Ectodermal cell (in vitro differentiated cells): ENCODE results near the gene PSD2.
A peak's percentile ranks its signal among the peaks of the same experiment; 100 is the strongest.

ENCODE experiments used
- H3K27ac ChIP-seq: 2 replicates; pipeline ENCODE4 v1.7.0; 2013; ENCODE audit warnings: mild to moderate bottlenecking, low read depth, low read length; ENCODE audit not compliant: insufficient read depth, poor library complexity, severe bottlenecking
- H3K27me3 ChIP-seq: 2 replicates; pipeline ENCODE4 v1.7.0; 2013; ENCODE audit warnings: mild to moderate bottlenecking, low read length; ENCODE audit not compliant: insufficient read depth, control insufficient read depth, poor library complexity, severe bottlenecking
- H3K36me3 ChIP-seq: one replicate; pipeline ENCODE4 v1.7.0; 2013; ENCODE audit warnings: low read length; ENCODE audit not compliant: control insufficient read depth, insufficient read depth
- H3K4me1 ChIP-seq: one replicate; pipeline ENCODE4 v1.7.0; 2013; ENCODE audit warnings: low read length; ENCODE audit not compliant: control insufficient read depth, insufficient read depth
- H3K4me3 ChIP-seq: 2 replicates; pipeline ENCODE4 v1.7.0; 2013; ENCODE audit warnings: low read depth, low read length, control low read depth; ENCODE audit not compliant: insufficient read depth
- H3K9me3 ChIP-seq: 2 replicates; pipeline ENCODE4 v1.7.0; 2013; ENCODE audit warnings: mild to moderate bottlenecking, low read length, moderate library complexity; ENCODE audit not compliant: control insufficient read depth
- WGBS, 2 experiments: methylation state at CpG; one replicate each; pipeline ENCODE4 v1.1.7; 2013; ENCODE audit warnings: missing lambda C conversion rate in 2 of 2; 5-methylcytosine and 5-hydroxymethylcytosine counted together

Gene PSD2

GRCh38 chr5:139847091-139847490 is 51.5 kb downstream of the PSD2 start:
- no peaks in the 10 kb centered on the region for H3K4me1 ChIP-seq
- H3K9me3 ChIP-seq, result no peaks in the 10 kb centered on the region
- H3K36me3 ChIP-seq, result no peaks in the 10 kb centered on the region
- H3K27ac ChIP-seq, result no peak overlapping the region
- H3K4me3 ChIP-seq, result no peak overlapping the region
- 51 to 53% methylated on average over 9 of the region's 10 CpGs for WGBS, 2 experiments
- H3K27me3 ChIP-seq, result peaks cover 59% of the 10 kb centered on the region

DNA sequence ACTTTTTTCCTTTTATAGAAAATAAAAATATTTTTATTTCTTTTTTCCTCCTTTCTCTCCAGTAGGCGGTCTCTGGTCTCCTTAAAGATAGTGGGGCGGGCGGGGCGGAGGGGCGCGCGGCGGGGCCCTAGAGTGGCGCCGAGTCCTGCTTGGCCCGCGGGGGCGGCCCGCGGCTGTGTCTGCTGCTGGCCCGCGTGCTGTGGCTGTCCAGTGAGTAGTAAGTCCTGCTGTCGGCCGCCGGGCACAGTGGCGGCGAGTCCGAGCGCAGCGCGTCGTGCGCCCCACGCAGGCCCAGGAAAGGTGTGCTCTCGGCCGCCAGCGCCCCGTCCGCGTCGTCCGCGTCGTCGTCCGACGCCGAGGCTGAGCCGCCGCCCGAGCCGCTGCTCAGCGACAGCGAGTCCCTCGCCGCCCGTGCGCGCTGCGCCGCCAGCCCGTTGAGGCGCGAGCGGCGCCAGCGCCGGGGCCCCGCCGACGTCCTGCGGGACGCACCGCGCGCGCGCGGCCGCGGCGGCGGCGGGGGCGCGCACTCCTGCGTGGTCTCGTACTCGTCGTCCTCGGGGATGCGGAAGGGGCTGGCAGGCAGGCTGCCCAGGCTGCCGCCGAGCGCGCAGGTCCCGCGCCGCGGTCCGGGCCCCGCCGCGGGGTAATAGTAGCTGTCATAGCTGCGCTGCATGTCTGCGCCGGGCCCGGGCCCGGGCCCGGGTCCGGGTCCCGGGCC is 52.3 kb downstream of the PSD2 start:
- no peaks in the 10 kb centered on the region for H3K36me3 ChIP-seq
- WGBS, 2 experiments, result 1% methylated on average over 107 of the region's 107 CpGs
- H3K4me1 ChIP-seq, result no peaks in the 10 kb centered on the region
- peak overlapping the region; percentile 43 for H3K4me3 ChIP-seq
- no peak overlapping the region for H3K27ac ChIP-seq
- no peaks in the 10 kb centered on the region for H3K9me3 ChIP-seq
- H3K27me3 ChIP-seq, result peaks cover 59% of the 10 kb centered on the region

DNA sequence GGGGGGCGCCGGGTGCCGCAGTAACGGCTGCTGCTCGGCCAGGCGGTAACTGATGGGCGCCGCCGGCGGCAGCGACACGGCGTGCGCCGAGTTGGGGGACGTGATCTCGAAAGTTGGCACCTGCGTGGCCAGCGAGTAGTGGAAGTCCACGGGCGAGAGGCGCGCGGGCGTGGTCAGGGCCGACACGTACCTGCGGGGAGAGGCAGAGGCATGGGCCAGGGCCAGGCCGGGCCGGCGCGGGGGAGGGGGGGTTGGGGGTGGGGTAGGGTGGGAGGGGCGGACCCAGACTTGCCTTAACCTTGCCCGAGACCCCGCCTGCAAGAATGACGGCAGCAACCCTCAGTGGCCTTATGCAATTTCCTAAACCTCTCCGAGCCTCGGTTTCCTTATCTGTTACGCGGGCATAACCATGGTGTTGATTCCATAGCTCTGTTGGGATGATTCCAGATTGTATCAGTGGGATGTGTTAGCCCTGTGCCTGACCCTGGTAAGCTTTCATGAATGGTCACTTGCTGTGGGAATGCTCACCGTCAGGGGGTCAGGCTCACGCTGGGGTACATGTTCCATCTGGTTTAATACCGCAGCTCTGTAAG is 53.0 kb downstream of the PSD2 start:
- H3K4me3 ChIP-seq, result peak overlapping the region; percentile 43
- no peak overlapping the region for H3K27ac ChIP-seq
- no peaks in the 10 kb centered on the region for H3K36me3 ChIP-seq
- H3K4me1 ChIP-seq, result no peaks in the 10 kb centered on the region
- peaks cover 59% of the 10 kb centered on the region for H3K27me3 ChIP-seq
- WGBS, 2 experiments, result 16 to 17% methylated on average over 38 to 39 of the region's 43 CpGs
- H3K9me3 ChIP-seq, result no peaks in the 10 kb centered on the region

GRCh38 chr5:139849501-139849900 is 53.9 kb downstream of the PSD2 start:
- WGBS, 2 experiments, result 84% methylated on average over 7 of the region's 7 CpGs
- H3K9me3 ChIP-seq, result no peaks in the 10 kb centered on the region

DNA sequence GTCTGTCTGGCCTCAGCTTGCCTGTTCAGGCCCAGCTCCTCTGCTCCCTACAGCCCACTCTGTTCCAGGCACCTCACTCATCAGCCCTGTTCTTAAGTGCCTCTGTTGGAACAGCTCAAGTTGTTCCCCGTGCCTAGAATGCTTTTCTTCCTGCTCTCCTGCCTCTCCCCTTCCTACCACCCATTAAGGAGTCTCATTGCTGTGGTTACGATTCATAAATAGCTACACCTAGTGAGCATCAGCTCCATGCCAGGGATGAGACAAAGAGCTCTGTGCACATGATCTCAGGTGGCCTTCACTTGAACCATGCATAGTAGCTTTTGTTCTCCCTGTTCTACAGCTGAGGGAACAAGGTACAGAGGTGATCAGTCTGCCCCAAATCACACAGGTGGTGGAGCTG is 54.3 kb downstream of the PSD2 start:
- no peaks in the 10 kb centered on the region for H3K4me1 ChIP-seq
- H3K27me3 ChIP-seq, result peaks cover 57% of the 10 kb centered on the region
- 90 to 94% methylated on average over 2 of the region's 2 CpGs for WGBS, 2 experiments
- no peak overlapping the region for H3K27ac ChIP-seq
- no peaks in the 10 kb centered on the region for H3K36me3 ChIP-seq
- H3K9me3 ChIP-seq, result no peaks in the 10 kb centered on the region
- no peak overlapping the region for H3K4me3 ChIP-seq

More at GRCh38 chr5:139849501-139849900, 53.9 kb downstream of the PSD2 start:
- H3K4me3 ChIP-seq, result no peak overlapping the region
- no peak overlapping the region for H3K27ac ChIP-seq
- peaks cover 59% of the 10 kb centered on the region for H3K27me3 ChIP-seq
- H3K36me3 ChIP-seq, result no peaks in the 10 kb centered on the region
- no peaks in the 10 kb centered on the region for H3K4me1 ChIP-seq

DNA sequence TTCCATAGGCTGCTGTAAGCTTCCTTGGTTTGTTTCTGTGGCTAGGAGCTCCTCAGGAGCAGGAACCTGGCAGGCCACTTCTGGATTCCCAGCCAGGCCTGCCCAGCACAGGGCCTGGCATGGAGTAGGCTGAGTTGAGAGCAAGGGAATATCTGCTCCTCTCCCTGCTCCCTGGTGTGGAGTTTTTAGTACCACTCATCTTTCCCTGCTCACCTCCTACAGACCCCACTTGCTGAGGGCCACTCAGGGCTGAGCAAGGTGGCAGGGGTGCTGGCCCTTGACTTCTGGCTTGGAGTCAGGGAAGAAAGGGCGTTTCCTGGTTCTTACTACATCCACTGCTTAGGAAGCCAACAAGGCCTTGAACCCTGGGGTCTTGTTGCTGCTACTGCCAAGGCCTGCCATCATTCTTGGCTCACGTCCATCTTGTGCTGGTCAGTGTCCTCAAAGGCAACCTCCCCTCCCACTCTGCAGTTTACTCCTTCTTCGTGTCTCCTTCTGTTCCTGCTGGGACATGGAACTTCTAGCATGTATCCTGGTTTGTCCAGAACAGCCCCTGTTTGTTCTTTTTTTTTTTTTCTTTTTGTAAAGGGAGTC is 54.9 kb downstream of the PSD2 start:
- Histone ChIP-seq H3K27me3 (peaks cover 51% of the 10 kb centered on the region), H3K4me3 (no peak overlapping the region), H3K36me3 (no peaks in the 10 kb centered on the region), H3K4me1 (no peaks in the 10 kb centered on the region), H3K27ac (no peak overlapping the region), H3K9me3 (no peaks in the 10 kb centered on the region)
- WGBS, 2 experiments, result 91 to 93% methylated on average over 3 of the region's 3 CpGs

DNA sequence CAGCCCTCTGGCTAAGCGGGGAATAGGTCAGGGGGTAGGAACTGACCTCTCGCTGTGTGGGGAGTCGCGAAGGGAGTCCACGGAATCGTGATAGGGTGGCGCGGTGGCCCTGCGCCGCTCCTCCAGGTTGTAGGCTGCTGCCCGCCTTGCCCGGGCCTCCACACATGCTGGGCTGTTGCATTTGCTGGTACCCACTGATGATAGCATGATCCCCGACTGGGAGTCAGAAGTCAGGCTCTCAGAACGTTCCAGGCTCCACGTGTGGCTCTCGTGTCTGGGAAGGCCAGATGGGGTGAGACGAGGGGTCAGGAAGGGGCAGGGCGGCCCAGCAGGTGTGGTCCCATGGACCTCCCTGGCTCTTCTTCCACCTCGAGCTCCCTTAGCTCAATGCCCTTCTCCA is 56.0 kb downstream of the PSD2 start:
- Histone ChIP-seq H3K4me1 (no peaks in the 10 kb centered on the region), H3K36me3 (no peaks in the 10 kb centered on the region), H3K9me3 (no peaks in the 10 kb centered on the region), H3K4me3 (no peak overlapping the region), H3K27me3 (peaks cover 41% of the 10 kb centered on the region), H3K27ac (no peak overlapping the region)
- 94 to 96% methylated on average over 19 of the region's 19 CpGs for WGBS, 2 experiments

GRCh38 chr5:139852696-139853095 is 57.1 kb downstream of the PSD2 start:
- WGBS, 2 experiments, result 92 to 93% methylated on average over 8 of the region's 8 CpGs
- no peaks in the 10 kb centered on the region for H3K9me3 ChIP-seq
- H3K36me3 ChIP-seq, result no peaks in the 10 kb centered on the region
- H3K27me3 ChIP-seq, result peaks cover 29% of the 10 kb centered on the region
- no peaks in the 10 kb centered on the region for H3K4me1 ChIP-seq
- H3K4me3 ChIP-seq, result no peak overlapping the region
- H3K27ac ChIP-seq, result no peak overlapping the region

GRCh38 chr5:139854029-139854605 is 58.5 kb downstream of the PSD2 start:
- Histone ChIP-seq H3K36me3 (no peaks in the 10 kb centered on the region), H3K27me3 (peaks cover 15% of the 10 kb centered on the region)
- WGBS, 2 experiments, result 93 to 95% methylated on average over 7 of the region's 7 CpGs

DNA sequence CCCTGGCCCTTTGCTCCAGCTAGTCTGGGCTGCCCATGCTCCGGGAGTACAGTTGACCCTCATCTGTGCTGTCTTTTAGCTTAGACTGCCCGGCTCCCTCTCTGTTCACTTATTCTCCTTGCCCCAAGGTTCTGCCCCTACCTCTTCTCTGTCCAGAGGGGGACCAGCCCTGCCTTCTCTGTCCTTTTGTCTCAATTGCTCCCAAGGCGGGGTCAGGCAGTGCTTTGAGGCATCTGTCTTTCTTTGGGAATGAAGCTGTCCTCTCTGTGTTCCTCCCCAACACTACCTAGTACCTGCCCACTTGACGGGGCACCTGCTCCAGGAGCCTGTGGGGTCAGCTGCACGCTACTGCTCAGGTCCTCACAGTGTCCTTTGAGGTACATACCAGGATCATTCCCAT is 59.3 kb downstream of the PSD2 start:
- peaks cover 7% of the 10 kb centered on the region for H3K27me3 ChIP-seq
- no peaks in the 10 kb centered on the region for H3K9me3 ChIP-seq
- no peak overlapping the region for H3K4me3 ChIP-seq
- no peaks in the 10 kb centered on the region for H3K36me3 ChIP-seq
- 91 to 93% methylated on average over 5 of the region's 5 CpGs for WGBS, 2 experiments
- H3K27ac ChIP-seq, result no peak overlapping the region
- no peaks in the 10 kb centered on the region for H3K4me1 ChIP-seq

More at GRCh38 chr5:139854029-139854605, 58.5 kb downstream of the PSD2 start:
- no peak overlapping the region for H3K27ac ChIP-seq
- no peaks in the 10 kb centered on the region for H3K9me3 ChIP-seq
- no peak overlapping the region for H3K4me3 ChIP-seq
- no peaks in the 10 kb centered on the region for H3K4me1 ChIP-seq
